Renal cortex interstitium (tissue), 11 donors: ENCODE data around the gene EOMES. TPM values are rescaled to one million over a fixed set of nuclear protein-coding genes. Genes with fewer than 3 reads are reported as not detected.
A peak's percentile ranks its signal among the peaks of the same experiment; 100 is the strongest.

ENCODE experiments used
- DNase-seq, 11 donors: peaks; one replicate each; pipeline ENCODE4 v3.0.0-alpha.2; 2013; ENCODE audit warnings: low read depth in 9 of 11, low spot score in 4 of 11; ENCODE audit errors: extremely low read depth in 1 of 11
- polyA plus RNA-seq, 3 donors: library from polyadenylated mRNA; unstranded; fragments of 120-200 nt; gene quantifications; one replicate each; pipeline ENCODE4 v1.2.1, GENCODE V29; 2013; ENCODE audit not compliant: insufficient read length in 3 of 3

The EOMES gene
- polyA plus RNA-seq, 3 donors = 0.05 to 0.16 (median 0.12) TPM

DNA sequence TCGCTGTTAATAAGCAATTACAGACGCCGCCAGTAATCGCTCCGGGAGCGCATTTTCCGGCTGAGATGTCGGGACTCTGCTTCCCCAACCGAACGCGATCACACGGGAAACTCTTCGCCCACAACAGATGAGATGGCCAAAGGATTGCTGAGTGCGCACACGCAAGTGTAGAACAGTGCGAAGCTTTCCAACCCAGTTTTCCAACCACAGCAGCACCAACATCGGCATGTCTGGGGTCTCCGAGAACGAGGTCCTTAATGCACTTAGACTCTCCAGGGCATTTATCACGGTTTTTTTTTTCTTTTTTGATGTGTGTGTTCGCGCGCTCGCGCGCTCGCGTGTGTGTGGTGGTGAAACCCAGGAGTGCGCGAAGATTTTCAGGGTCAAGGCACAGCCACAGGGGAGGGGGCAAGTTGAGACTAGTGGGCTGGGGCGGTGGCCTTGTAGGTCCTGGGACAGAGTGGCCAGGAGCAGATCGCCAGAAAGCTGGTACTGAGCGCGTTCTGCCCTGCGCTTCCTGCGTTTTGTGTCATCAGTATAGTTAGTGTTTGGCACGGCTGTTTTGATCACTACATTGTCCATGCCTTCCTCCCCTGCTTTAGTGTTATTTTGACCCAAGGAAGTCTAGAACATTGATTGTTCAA is 1.8 kb upstream of the EOMES start:
- DNase-seq = no peak

- DNase-seq = no peak
Measured at GRCh38 chr3:27723456-27723814, 1.3 kb upstream of the EOMES start.

GRCh38 chr3:27723001-27723445 is 900 bp upstream of the EOMES start:
- no peak for DNase-seq

GRCh38 chr3:27720899-27721716 is 1.0 kb downstream of the EOMES start:
- no peak for DNase-seq

DNA sequence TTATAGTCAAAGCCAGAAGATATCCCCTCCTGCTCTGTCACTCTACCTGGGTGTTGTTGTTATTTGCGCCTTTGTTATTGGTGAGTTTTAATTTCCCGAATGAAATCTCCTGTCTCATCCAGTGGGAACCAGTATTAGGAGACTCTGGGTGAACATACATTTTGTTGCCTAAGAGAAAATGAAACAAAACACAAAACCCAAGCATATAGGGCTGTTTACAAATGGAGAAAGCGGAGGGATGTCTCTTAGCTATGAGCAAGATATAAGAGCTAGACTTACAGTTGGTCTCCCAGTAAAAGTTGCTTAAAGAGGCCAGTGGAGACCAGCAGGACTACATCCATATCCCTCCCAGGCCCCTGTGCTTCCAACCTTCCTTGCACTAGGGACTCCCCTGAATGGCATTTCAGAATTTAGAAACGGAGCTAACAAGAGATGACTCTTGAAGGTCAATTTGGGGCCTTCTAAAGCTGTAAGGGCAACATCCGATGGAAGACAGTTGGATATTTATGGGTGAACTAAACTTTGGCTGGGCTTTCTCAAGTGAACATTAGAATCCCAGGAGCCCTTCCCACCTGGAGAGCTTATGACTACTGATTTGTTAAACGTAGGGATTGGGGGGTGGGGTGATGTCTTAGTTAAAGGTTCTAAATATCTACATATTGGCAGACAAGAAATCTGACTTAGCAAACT is 2.7 kb downstream of the EOMES start:
- DNase-seq = no peak

- DNase-seq = no peak
Measured at GRCh38 chr3:27718459-27718858, 3.7 kb downstream of the EOMES start.

- DNase-seq = no peak
Measured at GRCh38 chr3:27717200-27717852, 4.8 kb downstream of the EOMES start.

- no peak for DNase-seq
Measured at GRCh38 chr3:27716309-27716708, 5.8 kb downstream of the EOMES start.

GRCh38 chr3:27715863-27716262 is 6.3 kb downstream of the EOMES start:
- no peak for DNase-seq

- no peak for DNase-seq
Measured at GRCh38 chr3:27715454-27715806, 6.7 kb downstream of the EOMES start.

GRCh38 chr3:27714692-27715453 is 7.2 kb downstream of the EOMES start:
- DNase-seq = no peak

DNA sequence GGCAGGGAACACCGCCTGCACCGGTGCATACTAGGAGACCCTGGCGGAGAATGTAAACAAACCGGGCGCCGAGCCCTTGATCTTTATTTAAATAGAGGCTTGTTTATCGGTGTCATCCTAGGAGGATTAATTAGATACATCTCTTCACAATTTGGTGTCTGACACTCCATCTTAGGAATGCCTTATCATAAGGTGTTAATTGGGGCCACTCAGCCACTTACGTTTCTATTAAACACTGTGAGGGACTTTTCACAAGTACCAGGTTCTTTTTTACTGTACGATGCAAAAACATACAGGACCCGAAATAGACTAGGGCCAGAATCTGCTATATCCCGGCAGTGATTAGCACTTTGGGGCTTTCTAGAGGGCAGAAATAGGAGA is 8.0 kb downstream of the EOMES start:
- DNase-seq = no peak

DNA sequence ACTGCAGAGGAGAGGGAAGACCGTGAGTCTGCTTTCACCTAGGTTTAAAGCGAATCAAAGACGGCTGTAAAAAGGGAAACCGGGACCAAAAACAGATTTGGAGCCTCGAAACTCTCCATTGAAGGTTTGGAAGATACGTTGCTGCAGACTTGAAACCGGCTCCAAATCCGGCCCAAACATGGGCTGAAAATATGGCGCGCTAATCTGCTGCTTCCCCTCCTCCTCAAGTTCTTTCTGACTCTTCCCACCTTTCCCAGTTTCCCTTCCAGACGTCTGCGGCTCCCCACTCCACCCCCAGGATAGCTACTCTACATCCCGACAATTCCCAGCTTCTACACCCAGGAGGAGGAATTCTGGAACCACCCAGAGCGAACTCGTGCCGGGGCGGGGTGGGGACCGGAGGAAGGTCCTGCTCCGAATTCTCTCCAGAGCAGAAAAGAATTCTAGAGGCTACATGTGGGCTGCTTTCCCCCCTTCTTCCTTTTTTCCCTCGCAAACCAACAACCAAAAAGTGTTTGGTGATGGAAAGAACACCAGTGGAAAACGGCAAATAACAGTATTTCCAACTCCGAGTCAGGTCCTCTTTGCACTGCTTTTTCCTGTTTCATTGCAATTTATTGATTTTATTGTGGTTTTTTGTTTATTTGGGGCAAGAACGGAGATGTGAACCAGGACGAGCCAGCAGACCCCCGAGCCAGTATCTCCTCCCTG is 8.5 kb downstream of the EOMES start:
- DNase-seq = no peak

GRCh38 chr3:27713078-27713423 is 9.1 kb downstream of the EOMES start:
- no peak for DNase-seq

DNA sequence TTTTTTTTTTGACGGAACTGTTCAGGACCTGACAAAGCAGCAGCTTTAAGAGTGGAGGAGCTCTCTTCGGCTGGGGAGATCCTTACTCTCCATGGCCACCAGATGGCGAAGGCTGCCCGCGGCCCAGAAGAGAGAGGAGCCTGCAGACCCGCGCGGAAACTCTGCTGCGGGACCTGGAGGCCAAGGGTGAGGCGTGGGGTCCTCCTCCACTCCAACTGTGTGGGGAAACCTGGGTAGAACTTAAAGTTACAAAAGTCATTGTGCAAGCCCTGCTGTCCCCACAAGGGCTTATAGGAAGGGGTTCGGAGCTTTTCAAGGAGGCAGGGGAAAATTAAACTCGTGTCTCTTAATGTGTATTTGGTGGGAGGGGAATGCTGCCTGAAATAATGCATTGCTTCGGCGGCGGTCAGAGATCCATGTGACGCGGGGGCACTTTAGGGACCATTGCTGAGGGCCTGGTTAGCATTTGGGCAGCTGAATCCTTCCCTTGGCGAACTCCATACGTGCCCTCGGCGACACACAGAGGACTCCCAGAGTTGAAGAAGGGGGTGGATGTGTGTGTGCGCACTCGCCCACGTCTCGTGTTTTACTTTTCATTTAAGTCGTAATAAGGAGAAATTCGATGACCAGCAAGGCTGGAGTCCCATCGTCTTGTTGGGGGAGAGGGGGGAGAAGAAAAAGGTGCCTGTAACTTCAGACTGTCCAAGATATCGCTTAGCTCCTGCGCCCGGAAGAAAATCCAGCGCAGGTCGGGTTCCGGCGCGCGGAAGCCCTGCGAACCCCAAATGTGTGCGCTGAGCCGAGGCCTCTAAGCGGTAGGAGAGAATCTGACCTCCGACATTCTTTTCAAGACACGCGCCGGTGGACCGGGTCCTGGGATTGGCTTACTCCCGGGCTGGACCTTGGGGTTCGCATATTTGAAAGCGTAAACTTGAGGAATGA is 9.7 kb downstream of the EOMES start:
- DNase-seq = peak in 2 of 11 donors; percentile 56 to 75

- DNase-seq = no peak
Measured at GRCh38 chr3:27708250-27708649, 13.9 kb downstream of the EOMES start.

DNA sequence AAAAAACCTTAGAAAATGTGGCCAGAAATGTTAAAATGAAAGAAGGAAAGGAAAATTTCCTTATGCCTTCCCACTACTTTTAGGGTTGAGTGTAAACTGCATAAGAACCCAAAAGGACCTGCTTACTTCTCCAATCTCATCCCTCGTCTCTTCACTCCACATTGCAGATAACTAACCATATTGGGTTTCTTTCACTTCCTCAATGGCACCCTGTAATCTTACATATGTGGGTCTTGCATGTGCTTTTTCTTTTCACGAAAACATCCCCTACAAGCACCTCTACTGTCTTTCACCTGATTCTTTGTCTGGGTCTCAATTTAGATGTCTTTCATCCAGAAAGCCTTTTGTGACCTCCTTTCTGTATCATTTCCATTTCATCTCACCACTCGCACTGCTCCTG is 23.1 kb downstream of the EOMES start:
- no peak for DNase-seq

DNA sequence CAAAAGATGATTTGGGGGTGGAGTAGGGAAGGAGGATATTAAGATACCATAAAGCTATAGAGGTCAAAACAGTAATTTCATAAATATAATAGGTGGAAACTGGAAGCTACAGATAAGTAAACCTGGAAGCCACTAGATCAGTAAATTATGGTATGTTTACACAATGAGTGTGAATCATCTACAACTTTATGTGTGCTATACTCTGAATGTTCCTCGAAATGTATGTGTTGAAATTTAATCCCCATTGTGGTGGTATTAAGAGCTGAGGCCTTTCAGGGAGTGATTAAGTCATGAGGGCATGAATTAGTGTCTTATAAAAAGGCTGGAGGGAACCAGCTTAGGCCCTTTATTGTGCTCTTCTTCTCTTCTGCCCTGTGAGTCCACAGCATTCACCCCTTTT is 25.2 kb downstream of the EOMES start:
- DNase-seq = no peak
